ENCODE data around the gene KRT1. TPM values are rescaled to one million over a fixed set of nuclear protein-coding genes. Genes with fewer than 3 reads are reported as not detected.

Gene KRT1
- total RNA-seq, 1 donor from 2014 or later = not detected

DNA sequence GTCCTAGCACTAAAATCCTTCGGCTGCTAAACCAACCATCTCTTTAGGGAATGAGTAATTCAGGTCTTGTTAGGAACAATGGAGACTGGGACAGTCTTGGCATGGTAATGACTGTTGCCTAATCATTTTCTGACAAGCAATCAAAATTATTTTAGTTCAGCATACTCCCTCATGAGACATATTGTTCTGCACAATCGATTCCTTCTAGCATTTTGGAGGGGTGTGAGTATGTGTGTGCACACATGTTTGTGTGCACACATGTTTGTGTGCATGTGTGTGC is 2.1 kb upstream of the KRT1 start:
- no peak for DNase-seq (ENCODE audit: low read depth, low spot score)
- Mint-ChIP-seq H3K4me1 (no peaks in the 10 kb centered on the region), H3K4me3 (no peak overlapping the region), H3K36me3 (ENCODE audit: low read depth) (no peaks in the 10 kb centered on the region), H3K27me3 (ENCODE audit: low read depth) (peaks cover 54% of the 10 kb centered on the region), H3K27ac (ENCODE audit: unreplicated experiment) (no peak overlapping the region), H3K9me3 (no peaks in the 10 kb centered on the region)
- TF ChIP-seq CTCF (conservative IDR thresholded peaks at IDR 0.05) = no peak

DNA sequence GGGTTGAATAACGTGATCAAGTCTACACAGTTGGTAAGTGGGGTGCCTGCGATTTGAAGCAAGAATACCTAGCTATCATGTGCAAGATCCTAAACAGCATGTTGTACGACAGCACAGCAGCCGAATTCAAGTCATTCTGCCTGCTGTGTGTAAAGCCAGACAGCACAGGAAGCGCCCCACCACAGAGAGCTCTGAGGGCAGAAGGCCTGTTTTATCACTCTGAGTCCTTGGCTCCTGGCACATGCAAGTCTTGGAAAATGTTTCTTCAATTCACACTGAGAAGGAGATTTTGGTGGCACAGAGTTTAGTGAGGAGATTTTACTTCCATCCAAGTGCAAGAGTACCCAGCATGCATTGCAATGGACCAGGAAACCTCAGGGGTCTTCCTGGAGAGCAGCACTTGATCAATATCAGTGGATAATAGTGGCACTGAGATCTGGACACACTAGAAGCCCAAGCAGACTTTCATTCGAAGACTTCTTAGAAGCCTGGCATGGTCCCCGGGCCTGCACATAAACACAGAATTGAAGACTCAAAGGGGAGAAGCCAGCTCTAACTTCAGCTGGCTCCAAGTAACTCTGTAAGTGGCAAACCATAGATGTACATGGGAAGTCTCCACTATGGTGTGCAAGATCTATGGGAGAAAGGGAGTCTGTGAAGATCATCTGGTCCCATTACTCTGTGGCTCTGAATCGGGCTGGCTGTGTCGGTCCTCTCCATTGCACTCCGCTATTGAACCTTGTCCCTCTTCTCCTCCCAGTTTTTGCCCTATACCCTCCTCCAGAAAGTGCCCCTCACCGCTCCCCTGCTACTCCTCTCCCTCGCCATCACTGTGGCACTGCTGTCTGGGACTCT is 1.5 kb upstream of the KRT1 start:
- Mint-ChIP-seq H3K27ac (ENCODE audit: unreplicated experiment) (no peak overlapping the region), H3K4me3 (no peak overlapping the region), H3K36me3 (ENCODE audit: low read depth) (no peaks in the 10 kb centered on the region), H3K9me3 (no peaks in the 10 kb centered on the region), H3K4me1 (no peaks in the 10 kb centered on the region), H3K27me3 (ENCODE audit: low read depth) (peaks cover 49% of the 10 kb centered on the region)
- TF ChIP-seq CTCF (conservative IDR thresholded peaks at IDR 0.05) = no peak
- no peak for DNase-seq (ENCODE audit: low read depth, low spot score)

DNA sequence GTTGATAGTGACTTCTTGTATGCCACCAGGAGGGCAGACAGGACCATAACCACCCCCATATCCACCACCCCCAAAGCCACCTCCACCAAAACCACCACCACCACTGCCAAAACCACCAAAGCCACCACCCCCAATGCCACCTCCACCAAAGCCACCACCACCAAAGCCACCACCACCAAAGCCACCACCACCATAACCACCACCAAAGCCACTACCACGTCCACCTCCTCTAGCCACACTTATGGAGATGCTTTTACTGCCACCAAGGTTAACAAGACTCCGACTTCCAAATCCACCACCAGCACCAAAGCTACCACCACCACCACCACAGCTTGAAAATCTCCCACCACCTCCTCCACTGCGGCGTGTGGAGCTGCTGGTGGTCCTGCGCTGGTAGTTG is 332 bp downstream of the KRT1 start:
- H3K27me3 Mint-ChIP-seq (ENCODE audit: low read depth) = peaks cover 40% of the 10 kb centered on the region
- no peak overlapping the region for H3K4me3 Mint-ChIP-seq
- H3K9me3 Mint-ChIP-seq = peaks cover 2% of the 10 kb centered on the region
- H3K4me1 Mint-ChIP-seq = no peaks in the 10 kb centered on the region
- H3K36me3 Mint-ChIP-seq (ENCODE audit: low read depth) = no peaks in the 10 kb centered on the region
- no peak for DNase-seq (ENCODE audit: low read depth, low spot score)
- no peak for TF ChIP-seq CTCF (conservative IDR thresholded peaks at IDR 0.05)
- no peak overlapping the region for H3K27ac Mint-ChIP-seq (ENCODE audit: unreplicated experiment)

DNA sequence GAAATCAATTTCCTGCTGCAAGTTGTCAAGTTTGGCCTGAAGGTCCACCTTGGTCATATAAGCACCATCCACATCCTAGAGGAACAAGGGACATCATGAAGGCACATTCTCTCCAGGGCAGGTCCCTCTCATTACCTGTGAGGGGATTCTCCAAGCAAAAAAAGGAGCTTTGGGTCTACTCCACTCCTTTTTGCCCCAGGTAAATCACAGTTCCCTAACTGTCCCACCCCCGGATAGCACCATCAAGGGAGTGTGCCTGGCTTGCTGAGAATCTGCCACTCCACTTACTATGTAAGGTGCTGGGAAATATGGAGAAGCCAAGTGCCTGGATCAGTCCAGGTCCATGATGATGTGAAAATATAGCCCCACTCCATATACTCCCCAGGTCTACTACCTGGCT is 2.5 kb downstream of the KRT1 start:
- Mint-ChIP-seq H3K36me3 (ENCODE audit: low read depth) (no peaks in the 10 kb centered on the region), H3K27ac (ENCODE audit: unreplicated experiment) (no peak overlapping the region), H3K4me3 (no peak overlapping the region), H3K4me1 (no peaks in the 10 kb centered on the region), H3K9me3 (peaks cover 2% of the 10 kb centered on the region), H3K27me3 (ENCODE audit: low read depth) (peaks cover 26% of the 10 kb centered on the region)
- TF ChIP-seq CTCF (conservative IDR thresholded peaks at IDR 0.05) = no peak
- no peak for DNase-seq (ENCODE audit: low read depth, low spot score)

DNA sequence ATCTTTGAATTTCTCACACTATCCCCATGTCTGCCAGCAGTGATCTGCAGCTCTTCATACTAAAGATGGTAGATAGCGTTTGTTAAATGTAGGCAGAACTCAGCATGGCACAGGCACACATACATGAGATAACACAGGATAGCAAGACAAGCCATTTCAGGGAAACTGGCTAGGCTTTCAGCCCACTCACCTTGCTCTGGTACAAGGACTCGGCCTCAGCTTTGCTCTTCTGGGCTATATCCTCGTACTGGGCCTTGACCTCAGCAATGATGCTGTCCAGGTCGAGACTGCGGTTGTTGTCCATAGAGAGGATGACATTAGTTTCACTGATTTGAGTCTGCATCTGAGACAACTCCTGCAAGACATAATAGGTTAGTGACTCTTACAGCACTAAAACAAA is 3.1 kb downstream of the KRT1 start:
- no peak for DNase-seq (ENCODE audit: low read depth, low spot score)
- H3K27ac Mint-ChIP-seq (ENCODE audit: unreplicated experiment) = no peak overlapping the region
- H3K36me3 Mint-ChIP-seq (ENCODE audit: low read depth) = no peaks in the 10 kb centered on the region
- no peak for TF ChIP-seq CTCF (conservative IDR thresholded peaks at IDR 0.05)
- H3K4me1 Mint-ChIP-seq = no peaks in the 10 kb centered on the region
- peaks cover 2% of the 10 kb centered on the region for H3K9me3 Mint-ChIP-seq
- H3K27me3 Mint-ChIP-seq (ENCODE audit: low read depth) = peaks cover 24% of the 10 kb centered on the region
- H3K4me3 Mint-ChIP-seq = no peak overlapping the region
